H1 (cell line): ENCODE measurements around the gene SAFB2. TPM values are rescaled to one million over a fixed set of nuclear protein-coding genes. Genes with fewer than 3 reads are reported as not detected.

Experiments
- CTCF ChIA-PET: fragments of 300-600 bp; sonication (Branson Sonifier 250); formaldehyde crosslinking; loops from one replicate; lab custom pipeline; 2021; ENCODE audit not compliant: partially characterized antibody; lab: Charles Lee
- POLR2A ChIA-PET: fragments of 300-600 bp; sonication (Branson Sonifier 250); formaldehyde crosslinking; loops from one replicate; lab custom pipeline; 2021; ENCODE audit warnings: inconsistent platforms; ENCODE audit not compliant: partially characterized antibody; lab: Charles Lee
- DNase-seq, 2 experiments: peaks; one replicate each; pipeline versions ENCODE4 v3.0.0 to v3.0.0-alpha.2; 2010 to 2022; ENCODE audit warnings: low spot score in 2 of 2, low read depth in 1 of 2, mixed read lengths in 1 of 2
- FAIRE-seq: peaks from 2 replicates; lab custom pipeline; 2011; peaks lifted over from hg19 to GRCh38; lab: Jason Lieb, UNC
- H2AFZ ChIP-seq: 2 replicates; pipeline ENCODE4 v1.8.1; 2012; ENCODE audit warnings: low read length, inconsistent platforms
- H2AK5ac ChIP-seq: 2 replicates; pipeline ENCODE4 v1.6.1; 2013; ENCODE audit warnings: low read depth, low read length
- H2BK120ac ChIP-seq: replicated peaks from 2 replicates; pipeline ENCODE3; 2013; ENCODE audit warnings: low read depth, low read length, inconsistent platforms
- H2BK12ac ChIP-seq: 2 replicates; pipeline ENCODE4 v1.6.1; 2013; ENCODE audit warnings: low read depth, low read length
- H2BK15ac ChIP-seq: 2 replicates; pipeline ENCODE4 v1.6.1; 2013; ENCODE audit warnings: low read length
- H2BK20ac ChIP-seq: 2 replicates; pipeline ENCODE4 v1.6.1; 2013; ENCODE audit warnings: low read length
- H2BK5ac ChIP-seq: 2 replicates; pipeline ENCODE4 v1.6.1; 2013; ENCODE audit warnings: low read depth, low read length
- H3K14ac ChIP-seq: 2 replicates; pipeline ENCODE4 v1.6.1; 2013; ENCODE audit warnings: inconsistent platforms; ENCODE audit not compliant: insufficient read length
- H3K18ac ChIP-seq: 2 replicates; pipeline ENCODE4 v1.6.1; 2013; ENCODE audit warnings: low read length; ENCODE audit errors: extremely low read depth
- H3K23ac ChIP-seq: 2 replicates; pipeline ENCODE4 v1.6.1; 2013; ENCODE audit warnings: inconsistent platforms; ENCODE audit not compliant: insufficient read length
- H3K23me2 ChIP-seq: 2 replicates; pipeline ENCODE4 v1.6.1; 2013; ENCODE audit warnings: low read depth, low read length
- H3K27ac ChIP-seq: 2 replicates; pipeline ENCODE4 v1.6.1; 2011; ENCODE audit warnings: low read depth, low read length, inconsistent platforms
- H3K27me3 ChIP-seq, 4 experiments: replicated peaks in 1 of 4; 1 replicate in 1 of 4; 2 replicates in 3 of 4; pipeline versions ENCODE4 v1.6.1 to v1.8.1; 2011 to 2013; ENCODE audit warnings: low read length in 3 of 4, mild to moderate bottlenecking in 3 of 4, inconsistent platforms in 2 of 4, mixed read lengths in 2 of 4, moderate library complexity in 1 of 4; ENCODE audit not compliant: control insufficient read depth in 3 of 4, insufficient read depth in 3 of 4; ENCODE audit errors: extremely low read depth in 1 of 4
- H3K36me3 ChIP-seq, 4 experiments: 2 replicates each; pipeline versions ENCODE4 v1.6.1 to v1.8.1; 2011 to 2013; ENCODE audit warnings: mild to moderate bottlenecking in 4 of 4, low read length in 3 of 4, moderate library complexity in 2 of 4, control low read depth in 1 of 4, inconsistent platforms in 1 of 4; ENCODE audit not compliant: insufficient read depth in 4 of 4, control insufficient read depth in 2 of 4
- H3K4ac ChIP-seq: replicated peaks from 2 replicates; pipeline ENCODE3; 2013; ENCODE audit warnings: low read length, low read depth, mixed read lengths, inconsistent platforms; ENCODE audit not compliant: insufficient read length
- H3K4me1 ChIP-seq, 4 experiments: replicated peaks in 1 of 4; 1 replicate in 1 of 4; 2 replicates in 3 of 4; pipeline versions ENCODE4 v1.6.1 to v1.8.1; 2011 to 2013; ENCODE audit warnings: low read length in 3 of 4, inconsistent platforms in 2 of 4, mixed read lengths in 1 of 4; ENCODE audit not compliant: insufficient read depth in 4 of 4, control insufficient read depth in 3 of 4
- H3K4me2 ChIP-seq, 2 experiments: 2 replicates each; pipeline versions ENCODE4 v1.6.1 to v1.8.1; 2011 to 2013; ENCODE audit warnings: low read depth in 2 of 2, low read length in 2 of 2, control low read depth in 1 of 2, inconsistent platforms in 1 of 2, mild to moderate bottlenecking in 1 of 2; ENCODE audit not compliant: insufficient read depth in 1 of 2
- H3K4me3 ChIP-seq, 4 experiments: fragments of 200-600, 300-600 bp in 1 of 4; sonication (generic), shearing (Covaris generic), sonication (Bioruptor Twin) in 1 of 4; 2 replicates each; pipeline versions ENCODE4 v1.5.1 to v1.8.1; 2011 to 2016; ENCODE audit warnings: low read length in 4 of 4, low read depth in 3 of 4, control low read depth in 2 of 4, inconsistent platforms in 2 of 4, mild to moderate bottlenecking in 2 of 4, mixed read lengths in 1 of 4, moderate library complexity in 1 of 4; ENCODE audit not compliant: insufficient read depth in 2 of 4; ENCODE audit errors: extremely low read depth in 1 of 4
- H3K56ac ChIP-seq: replicated peaks from 2 replicates; pipeline ENCODE3; 2013; ENCODE audit warnings: low read depth, mild to moderate bottlenecking, mixed read lengths, low read length, inconsistent platforms; ENCODE audit not compliant: insufficient read length
- H3K79me1 ChIP-seq: 2 replicates; pipeline ENCODE4 v1.6.1; 2013; ENCODE audit warnings: low read depth, low read length, control low read depth
- H3K79me2 ChIP-seq, 2 experiments: 2 replicates each; pipeline versions ENCODE4 v1.6.1 to v1.8.1; 2012 to 2013; ENCODE audit warnings: low read length in 2 of 2, mild to moderate bottlenecking in 2 of 2, inconsistent platforms in 1 of 2; ENCODE audit not compliant: insufficient read depth in 2 of 2, control insufficient read depth in 1 of 2
- H3K9ac ChIP-seq, 4 experiments: replicated peaks in 1 of 4; 1 replicate in 1 of 4; 2 replicates in 3 of 4; pipeline versions ENCODE4 v1.6.1 to v1.8.1; 2011 to 2013; ENCODE audit warnings: low read depth in 3 of 4, low read length in 3 of 4, control low read depth in 2 of 4, mild to moderate bottlenecking in 2 of 4, moderate library complexity in 2 of 4, inconsistent platforms in 1 of 4; ENCODE audit errors: extremely low read depth in 1 of 4
- H3K9me3 ChIP-seq, 2 experiments: 2 replicates each; pipeline versions ENCODE4 v1.6.1 to v1.8.1; 2012 to 2013; ENCODE audit warnings: mild to moderate bottlenecking in 2 of 2, moderate library complexity in 2 of 2, control low read depth in 1 of 2, inconsistent platforms in 1 of 2, low read depth in 1 of 2, low read length in 1 of 2, mixed read lengths in 1 of 2; ENCODE audit not compliant: insufficient read depth in 2 of 2
- H4K20me1 ChIP-seq, 2 experiments: replicated peaks in 1 of 2; 2 replicates each; pipeline versions ENCODE3 to v1.8.1; 2011 to 2013; ENCODE audit warnings: inconsistent platforms in 2 of 2, low read length in 2 of 2, mild to moderate bottlenecking in 1 of 2; ENCODE audit not compliant: insufficient read depth in 2 of 2, control insufficient read depth in 1 of 2
- H4K5ac ChIP-seq: 2 replicates; pipeline ENCODE4 v1.6.1; 2013; ENCODE audit warnings: low read length, low read depth, mixed read lengths, inconsistent platforms; ENCODE audit not compliant: insufficient read length
- H4K8ac ChIP-seq: 2 replicates; pipeline ENCODE4 v1.8.0; 2013; ENCODE audit warnings: mild to moderate bottlenecking, moderate library complexity, low read length, inconsistent platforms; ENCODE audit not compliant: insufficient read depth; ENCODE audit errors: extremely low read depth
- H4K91ac ChIP-seq: replicated peaks from 2 replicates; pipeline ENCODE3; 2013; ENCODE audit warnings: low read length, mixed read lengths, inconsistent platforms; ENCODE audit not compliant: insufficient read length
- CEBPB ChIP-seq: IDR thresholded peaks from 2 replicates; pipeline ENCODE4 v1.6.1; 2012; ENCODE audit warnings: low read depth, low read length
- MAFK ChIP-seq: IDR thresholded peaks from 2 replicates; pipeline ENCODE4 v1.6.1; 2012; ENCODE audit warnings: low read depth, mild to moderate bottlenecking, improper control_type of control experiment, low read length
- TAF1 ChIP-seq: IDR thresholded peaks from 2 replicates; pipeline ENCODE4 v1.6.1; 2011; ENCODE audit warnings: mild to moderate bottlenecking, low read depth, low read length
- WGBS, 2 experiments: shearing (Covaris generic) in 1 of 2; methylation state at CpG; one replicate each; pipeline versions ENCODE4 v1.1.6 to v1.1.7; 2013 to 2015; ENCODE audit warnings: low lambda C conversion rate in 2 of 2, mixed read lengths in 2 of 2, inconsistent platforms in 1 of 2, low coverage in 1 of 2, missing lambda C conversion rate in 1 of 2; ENCODE audit not compliant: insufficient replicate concordance in 2 of 2, insufficient coverage in 1 of 2, insufficient read length in 1 of 2; ENCODE audit errors: extremely low coverage in 1 of 2, missing lambda C conversion rate in 1 of 2; 5-methylcytosine and 5-hydroxymethylcytosine counted together
- polyA plus RNA-seq, 7 experiments: library from polyadenylated mRNA; depleted of rRNA in 3 of 7; stranded (reverse) in 5 of 7; unstranded in 2 of 7; fragments of >200 nt in 5 of 7; fragments of 200-250 nt in 2 of 7; gene quantifications; 1 replicate in 5 of 7; 2 replicates in 1 of 7; 4 replicates in 1 of 7; pipeline versions ENCODE4 v1.2.1 to v1.2.3, GENCODE V29; 2011 to 2013; ENCODE audit warnings: missing spikeins in 2 of 7, mixed read lengths in 2 of 7
- total RNA-seq: library from RNA; stranded (reverse); fragmentation: NEBNext Ultra II Directional; extraction: Animal tissue kit (Norgen Biotek cat#: 25700); gene quantifications from 2 replicates; pipeline ENCODE4 v1.2.1, GENCODE V29; 2021
- TF ChIP-seq, protein P1 (sequence below): IDR thresholded peaks from 2 replicates; pipeline ENCODE4 v1.6.1; 2012; ENCODE audit warnings: low read length, inconsistent platforms

Gene SAFB2
- total and polyA plus RNA-seq, 2 of the 8 experiments (the other 6 are each of a cell fraction or from before 2014, with no cell fraction given) = 14.8 to 63.8 TPM

DNA sequence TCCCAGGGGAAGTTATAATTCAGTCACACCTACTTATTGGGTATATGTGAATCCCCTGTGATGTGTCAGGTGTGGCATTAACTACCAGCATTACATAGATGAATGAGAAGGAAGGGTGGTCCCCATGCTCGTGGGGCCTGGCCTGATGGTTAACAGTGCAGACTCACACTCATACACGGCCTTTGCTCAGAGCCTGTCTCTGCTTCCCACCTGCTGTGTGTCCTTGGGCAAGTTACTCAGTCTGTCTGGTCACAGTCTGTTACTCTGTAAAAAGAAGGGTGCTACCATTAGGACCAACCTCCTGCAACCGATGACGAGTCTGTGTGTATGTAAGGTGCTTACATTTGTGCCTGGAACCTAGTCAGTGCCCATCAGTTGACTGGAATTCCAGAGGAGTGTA, 24.1 kb upstream of the SAFB2 start:
- Histone ChIP-seq H3K23ac (no peak overlapping the region), H3K14ac (no peak overlapping the region), H3K36me3 (peaks cover 34 to 88% (median 79%) of the 10 kb centered on the region in 4 experiments), H2BK20ac (no peak overlapping the region), H4K5ac (no peak overlapping the region), H3K4me2 (no peak overlapping the region), H4K20me1 (peaks cover 14 to 20% of the 10 kb centered on the region in 2 experiments), H3K27ac (no peak overlapping the region; the same call in 1 of the 2 replicates), H3K4ac (no peak overlapping the region), H2BK120ac (no peak overlapping the region), H2AFZ (no peak overlapping the region), H3K27me3 (no peaks in the 10 kb centered on the region), H3K9ac (peak overlapping the region in 2 of 4 experiments; percentile 8 to 10; a peak in 1 of 7 replicates), H3K4me3 (no peak overlapping the region), H3K18ac (no peak overlapping the region), H2BK5ac (no peak overlapping the region), H3K23me2 (no peaks in the 10 kb centered on the region), H3K4me1 (no peaks in the 10 kb centered on the region), H2AK5ac (no peak overlapping the region), H3K79me2 (peaks cover 0 to 47% of the 10 kb centered on the region in 2 experiments; a peak in 2 of 4 replicates), H2BK12ac (no peak overlapping the region), H4K8ac (no peak overlapping the region; the same call in 1 of the 2 replicates), H4K91ac (no peak overlapping the region), H3K9me3 (no peaks in the 10 kb centered on the region), H3K79me1 (peaks cover 5% of the 10 kb centered on the region), H3K56ac (no peak overlapping the region), H2BK15ac (no peak overlapping the region)
- DNase-seq (no peak), FAIRE-seq (no peak)
- CTCF ChIA-PET = no interaction called here
- WGBS, 2 experiments = 98% methylated on average over 4 of the region's 4 CpGs; no CpG with 5 or more reads in 1 of the 2 experiments
- POLR2A ChIA-PET = interaction anchor here (0.7 to 1.0 kb wide), 2 partner anchors 11 to 20 kb away, joined by 3 to 4 read pairs; no protein-coding TSS in a partner anchor
- TF ChIP-seq TAF1 (no peak), CEBPB (no peak), MAFK (no peak)
- TF ChIP-seq, protein P1, sequence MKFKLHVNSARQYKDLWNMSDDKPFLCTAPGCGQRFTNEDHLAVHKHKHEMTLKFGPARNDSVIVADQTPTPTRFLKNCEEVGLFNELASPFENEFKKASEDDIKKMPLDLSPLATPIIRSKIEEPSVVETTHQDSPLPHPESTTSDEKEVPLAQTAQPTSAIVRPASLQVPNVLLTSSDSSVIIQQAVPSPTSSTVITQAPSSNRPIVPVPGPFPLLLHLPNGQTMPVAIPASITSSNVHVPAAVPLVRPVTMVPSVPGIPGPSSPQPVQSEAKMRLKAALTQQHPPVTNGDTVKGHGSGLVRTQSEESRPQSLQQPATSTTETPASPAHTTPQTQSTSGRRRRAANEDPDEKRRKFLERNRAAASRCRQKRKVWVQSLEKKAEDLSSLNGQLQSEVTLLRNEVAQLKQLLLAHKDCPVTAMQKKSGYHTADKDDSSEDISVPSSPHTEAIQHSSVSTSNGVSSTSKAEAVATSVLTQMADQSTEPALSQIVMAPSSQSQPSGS = no peak
